H1 (cell line): ENCODE measurements around the gene MRPL43.
A peak's percentile ranks its signal among the peaks of the same experiment; 100 is the strongest.

Experiments used
- BCL11A ChIP-seq, 2 experiments: IDR thresholded peaks; one replicate each; pipeline ENCODE4 v1.6.1; 2011; ENCODE audit warnings: low read depth in 2 of 2, low read length in 2 of 2, mild to moderate bottlenecking in 2 of 2
- CREB1 ChIP-seq: IDR thresholded peaks from 2 replicates; pipeline ENCODE4 v1.6.1; 2012; ENCODE audit warnings: inconsistent platforms
- CTCF ChIP-seq, 3 experiments: IDR thresholded peaks; 1 replicate in 2 of 3; 2 replicates in 1 of 3; pipeline versions ENCODE4 v1.5.1 to v1.6.1; 2011; ENCODE audit warnings: low read length in 3 of 3, mild to moderate bottlenecking in 3 of 3, inconsistent platforms in 2 of 3, low read depth in 1 of 3, moderate library complexity in 1 of 3; ENCODE audit not compliant: insufficient read depth in 1 of 3; ENCODE audit errors: control extremely low read depth in 1 of 3
- EP300 ChIP-seq, 2 experiments: IDR thresholded peaks; 1 replicate in 1 of 2; 2 replicates in 1 of 2; pipeline ENCODE4 v1.6.1; 2011 to 2012; ENCODE audit warnings: low read depth in 2 of 2, low read length in 2 of 2, mild to moderate bottlenecking in 2 of 2, borderline replicate concordance in 1 of 2, inconsistent platforms in 1 of 2, moderate library complexity in 1 of 2
- EZH2 ChIP-seq: fragments of 200-600 bp; sonication (generic); IDR thresholded peaks from 2 replicates; pipeline ENCODE4 v1.7.1; 2012; ENCODE audit warnings: low read depth, mild to moderate bottlenecking, moderate library complexity, low read length, inconsistent platforms; ENCODE audit not compliant: severe bottlenecking
- GABPA ChIP-seq: IDR thresholded peaks from 2 replicates; pipeline ENCODE4 v1.6.1; 2011; ENCODE audit warnings: mild to moderate bottlenecking, low read length, moderate library complexity, borderline replicate concordance; ENCODE audit not compliant: insufficient read depth
- POLR2A ChIP-seq, 2 experiments: IDR thresholded peaks; 1 replicate in 1 of 2; 2 replicates in 1 of 2; pipeline ENCODE4 v1.6.1; 2011; ENCODE audit warnings: low read depth in 2 of 2, low read length in 2 of 2, mild to moderate bottlenecking in 2 of 2; ENCODE audit errors: control extremely low read depth in 1 of 2

DNA sequence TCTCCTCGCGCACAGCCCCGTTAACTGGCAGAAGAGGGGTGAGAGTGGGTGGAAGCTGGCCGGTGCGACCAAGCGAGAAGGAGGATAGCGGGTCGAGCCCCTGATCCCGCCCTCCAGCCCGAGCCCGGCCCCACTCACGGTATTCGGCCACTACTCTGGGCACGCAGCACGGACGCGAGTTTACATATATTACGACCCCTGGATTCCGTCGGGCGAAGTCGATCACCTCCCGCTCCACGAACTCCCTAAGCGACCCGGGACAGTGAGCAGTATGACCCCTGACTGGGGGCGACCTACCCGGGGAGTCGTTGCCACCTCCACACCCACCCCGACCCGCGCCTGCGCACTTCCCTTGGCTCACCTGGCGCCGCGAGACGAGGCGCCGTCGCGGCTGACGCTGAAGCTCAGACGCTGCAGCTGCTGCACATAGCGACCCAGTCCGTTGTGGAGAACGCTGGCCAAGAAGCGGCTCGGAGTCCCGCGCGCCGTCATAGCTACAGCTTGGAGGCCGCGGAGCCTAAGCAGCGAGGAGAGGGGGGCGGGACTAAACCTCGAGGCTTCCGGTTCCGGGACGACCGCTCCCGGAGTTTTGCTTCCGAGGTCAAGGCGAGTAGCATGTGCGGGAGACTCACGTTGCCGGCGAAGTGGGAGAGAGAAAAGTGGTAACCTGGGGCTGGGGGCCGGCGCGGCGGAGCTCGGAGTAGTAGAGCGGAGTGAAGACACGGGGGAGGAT, at the start of gene MRPL43, which contains the start of gene TWNK:
- peak; percentile 36 to 63; a peak in 2 of 3 replicates for TF ChIP-seq POLR2A (IDR thresholded peaks at IDR 0.05; ENCODE audit: control extremely low read depth in 1 of 2, low read depth in 2 of 2, low read length in 2 of 2)
- no peak; the same call in none of the 2 replicates for TF ChIP-seq CREB1
- no peak for TF ChIP-seq EZH2
- no peak for TF ChIP-seq CTCF (IDR thresholded peaks at IDR 0.05; ENCODE audit: control extremely low read depth in 1 of 3, insufficient read depth in 1 of 3, low read depth in 1 of 3, low read length in 3 of 3)
- no peak for TF ChIP-seq BCL11A (IDR thresholded peaks at IDR 0.05; ENCODE audit: low read depth in 2 of 2, low read length in 2 of 2)
- TF ChIP-seq EP300 (IDR thresholded peaks at IDR 0.05; ENCODE audit: borderline replicate concordance in 1 of 2, low read depth in 2 of 2, low read length in 2 of 2), result no peak
- TF ChIP-seq GABPA, result peak; percentile 98
